SK-N-SH (cell line): Measurements from ENCODE around the gene RAB10. TPM values are rescaled to one million over a fixed set of nuclear protein-coding genes. Genes with fewer than 3 reads are reported as not detected.

Experiments used
- CTCF ChIA-PET: fragments of 300-600, 350-600 bp; formaldehyde crosslinking; extraction: SDS; loops from one replicate; lab custom pipeline; 2021; lab: Yijun Ruan, JAX
- POLR2A ChIA-PET: fragments of 350-600 bp; sonication (Branson Sonifier 250); formaldehyde crosslinking; extraction: SDS; loops from one replicate; lab custom pipeline; 2020; ENCODE audit warnings: antibody characterized with exemption, inconsistent platforms; lab: Yijun Ruan, JAX
- DNase-seq: peaks from one replicate; pipeline ENCODE4 v3.0.0; 2012
- H2AFZ ChIP-seq: fragments of 200-600 bp; sonication (generic); 2 replicates; pipeline ENCODE4 v1.8.1; 2016; ENCODE audit warnings: antibody characterized with exemption, mild to moderate bottlenecking, low read depth
- H3F3A ChIP-seq: fragments of 200-600 bp; sonication (generic); replicated peaks from 2 replicates; pipeline ENCODE3; 2016; ENCODE audit warnings: antibody characterized with exemption, mild to moderate bottlenecking; ENCODE audit not compliant: insufficient read depth
- H3K27ac ChIP-seq, 2 experiments: fragments of 200-500 bp in 1 of 2; fragments of 200-600 bp in 1 of 2; sonication (Bioruptor generic) in 1 of 2; sonication (generic), shearing (Covaris generic) in 1 of 2; 2 replicates each; pipeline versions ENCODE4 v1.5.1 to v1.6.1; 2014 to 2016; ENCODE audit warnings: low read depth in 2 of 2, inconsistent platforms in 1 of 2, low read length in 1 of 2, mild to moderate bottlenecking in 1 of 2, mixed read lengths in 1 of 2
- H3K27me3 ChIP-seq: fragments of 200-600 bp; sonication (generic), shearing (Covaris generic); 2 replicates; pipeline ENCODE4 v1.6.1; 2016; ENCODE audit warnings: mixed run types; ENCODE audit not compliant: insufficient read depth
- H3K36me3 ChIP-seq, 2 experiments: fragments of 200-500 bp in 1 of 2; fragments of 200-600 bp in 1 of 2; sonication (Bioruptor generic) in 1 of 2; sonication (generic) in 1 of 2; replicated peaks in 1 of 2; 2 replicates each; pipeline versions ENCODE3 to v1.5.1; 2014 to 2016; ENCODE audit warnings: low read length in 1 of 2, mild to moderate bottlenecking in 1 of 2; ENCODE audit not compliant: insufficient read depth in 2 of 2, control insufficient read depth in 1 of 2
- H3K4me1 ChIP-seq, 2 experiments: fragments of 200-500 bp in 1 of 2; fragments of 200-600 bp in 1 of 2; sonication (Bioruptor generic) in 1 of 2; sonication (generic), shearing (Covaris generic) in 1 of 2; 2 replicates each; pipeline versions ENCODE4 v1.5.1 to v1.6.1; 2014 to 2016; ENCODE audit warnings: low read depth in 1 of 2, low read length in 1 of 2, mixed run types in 1 of 2; ENCODE audit not compliant: insufficient read depth in 2 of 2, control insufficient read depth in 1 of 2
- H3K4me2 ChIP-seq: fragments of 200-600 bp; sonication (generic), shearing (Covaris generic); 2 replicates; pipeline ENCODE4 v1.6.1; 2017; ENCODE audit warnings: mixed run types
- H3K4me3 ChIP-seq, 2 experiments: fragments of 200-500 bp in 1 of 2; fragments of 200-600 bp in 1 of 2; sonication (Bioruptor generic) in 1 of 2; sonication (generic), shearing (Covaris generic) in 1 of 2; 2 replicates each; pipeline versions ENCODE4 v1.5.1 to v1.8.1; 2014 to 2016; ENCODE audit warnings: low read depth in 2 of 2, inconsistent platforms in 1 of 2, low read length in 1 of 2, mild to moderate bottlenecking in 1 of 2, mixed read lengths in 1 of 2, moderate library complexity in 1 of 2
- H3K79me2 ChIP-seq: fragments of 200-600 bp; sonication (generic); 2 replicates; pipeline ENCODE4 v1.8.1; 2017; ENCODE audit warnings: mild to moderate bottlenecking; ENCODE audit not compliant: insufficient read depth
- H3K9ac ChIP-seq: fragments of 200-600 bp; sonication (generic); 2 replicates; pipeline ENCODE4 v1.6.1; 2017; ENCODE audit warnings: mixed run types
- H3K9me2 ChIP-seq: fragments of 200-600 bp; sonication (generic); 2 replicates; pipeline ENCODE4 v1.6.1; 2017; ENCODE audit warnings: mixed run types
- H3K9me3 ChIP-seq: fragments of 200-600 bp; sonication (generic); 2 replicates; pipeline ENCODE4 v1.6.1; 2017; ENCODE audit warnings: mixed run types, mild to moderate bottlenecking, moderate library complexity
- H4K20me1 ChIP-seq: fragments of 200-600 bp; sonication (generic); 2 replicates; pipeline ENCODE4 v1.6.1; 2017; ENCODE audit warnings: mild to moderate bottlenecking, mixed run types; ENCODE audit not compliant: insufficient read depth
- JUND ChIP-seq: IDR thresholded peaks from 2 replicates; pipeline ENCODE4 v1.4.0; 2012
- MAX ChIP-seq: IDR thresholded peaks from 2 replicates; pipeline ENCODE4 v1.4.0; 2012; ENCODE audit warnings: low read depth
- MEF2A ChIP-seq: IDR thresholded peaks from 2 replicates; pipeline ENCODE4 v1.4.0; 2012; ENCODE audit warnings: low read depth, borderline replicate concordance
- NRF1 ChIP-seq: IDR thresholded peaks from 2 replicates; pipeline ENCODE4 v1.6.1; 2012; ENCODE audit warnings: low read depth, mild to moderate bottlenecking, low read length
- RAD21 ChIP-seq: IDR thresholded peaks from 2 replicates; pipeline ENCODE4 v1.6.1; 2012; ENCODE audit warnings: mild to moderate bottlenecking, low read length
- SIN3A ChIP-seq: IDR thresholded peaks from 2 replicates; pipeline ENCODE4 v1.6.1; 2012; ENCODE audit warnings: low read depth, mild to moderate bottlenecking, low read length, moderate library complexity, borderline replicate concordance
- WGBS: methylation state at CpG from one replicate; pipeline ENCODE4 v1.1.6; 2017; ENCODE audit warnings: low lambda C conversion rate; 5-methylcytosine and 5-hydroxymethylcytosine counted together
- polyA plus RNA-seq, 3 experiments: library from polyadenylated mRNA; depleted of rRNA; stranded (reverse); fragments of >200 nt; gene quantifications; 2 replicates each; pipeline ENCODE4 v1.2.3, GENCODE V29; 2012
- TF ChIP-seq, protein P1 (sequence below): fragments of 200-600 bp; sonication (generic); IDR thresholded peaks from 2 replicates; pipeline ENCODE4 v1.6.1; 2017; ENCODE audit warnings: antibody characterized with exemption, mild to moderate bottlenecking, moderate library complexity

Gene RAB10
- polyA plus RNA-seq, 1 of the 3 experiments (the other 2 are of a cell fraction) = 47.5 TPM

GRCh38 chr2:26034637-26034992 lies 731 bp downstream of the RAB10 start:
- Histone ChIP-seq H2AFZ (peak overlapping the region; percentile 64), H3K27me3 (no peaks in the 10 kb centered on the region), H3K9me3 (no peaks in the 10 kb centered on the region), H3F3A (peaks cover 8% of the 10 kb centered on the region), H3K4me3 (peak overlapping the region; percentile 82 to 90), H3K36me3 (peaks cover 0 to 14% of the 10 kb centered on the region in 2 experiments), H3K9me2 (no peaks in the 10 kb centered on the region), H3K4me2 (peak overlapping the region; percentile 86), H3K79me2 (peaks cover 64% of the 10 kb centered on the region), H3K9ac (peak overlapping the region; percentile 87), H3K27ac (peak overlapping the region; percentile 91 to 94), H3K4me1 (peaks cover 4 to 11% of the 10 kb centered on the region in 2 experiments; a peak in 3 of 4 replicates), H4K20me1 (peaks cover 52% of the 10 kb centered on the region)
- ChIA-PET POLR2A (interaction anchor here (0.6 to 2.3 kb wide), 5 partner anchors 14 to 261 kb away, joined by 3 to 11 read pairs (median 4); partner anchors contain the start of gene KIF3C), CTCF (interaction anchor here (0.8 to 4.3 kb wide), 7 partner anchors 9 to 182 kb away, joined by 3 to 23 read pairs (median 6); no protein-coding TSS in a partner anchor)
- WGBS = under 1% methylated on average over 18 of the region's 18 CpGs
- DNase-seq = peak; percentile 50
- TF ChIP-seq, protein P1, sequence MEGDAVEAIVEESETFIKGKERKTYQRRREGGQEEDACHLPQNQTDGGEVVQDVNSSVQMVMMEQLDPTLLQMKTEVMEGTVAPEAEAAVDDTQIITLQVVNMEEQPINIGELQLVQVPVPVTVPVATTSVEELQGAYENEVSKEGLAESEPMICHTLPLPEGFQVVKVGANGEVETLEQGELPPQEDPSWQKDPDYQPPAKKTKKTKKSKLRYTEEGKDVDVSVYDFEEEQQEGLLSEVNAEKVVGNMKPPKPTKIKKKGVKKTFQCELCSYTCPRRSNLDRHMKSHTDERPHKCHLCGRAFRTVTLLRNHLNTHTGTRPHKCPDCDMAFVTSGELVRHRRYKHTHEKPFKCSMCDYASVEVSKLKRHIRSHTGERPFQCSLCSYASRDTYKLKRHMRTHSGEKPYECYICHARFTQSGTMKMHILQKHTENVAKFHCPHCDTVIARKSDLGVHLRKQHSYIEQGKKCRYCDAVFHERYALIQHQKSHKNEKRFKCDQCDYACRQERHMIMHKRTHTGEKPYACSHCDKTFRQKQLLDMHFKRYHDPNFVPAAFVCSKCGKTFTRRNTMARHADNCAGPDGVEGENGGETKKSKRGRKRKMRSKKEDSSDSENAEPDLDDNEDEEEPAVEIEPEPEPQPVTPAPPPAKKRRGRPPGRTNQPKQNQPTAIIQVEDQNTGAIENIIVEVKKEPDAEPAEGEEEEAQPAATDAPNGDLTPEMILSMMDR = no peak
- TF ChIP-seq SIN3A = no peak
- no peak for TF ChIP-seq NRF1
- TF ChIP-seq JUND = no peak
- no peak for TF ChIP-seq MAX

DNA sequence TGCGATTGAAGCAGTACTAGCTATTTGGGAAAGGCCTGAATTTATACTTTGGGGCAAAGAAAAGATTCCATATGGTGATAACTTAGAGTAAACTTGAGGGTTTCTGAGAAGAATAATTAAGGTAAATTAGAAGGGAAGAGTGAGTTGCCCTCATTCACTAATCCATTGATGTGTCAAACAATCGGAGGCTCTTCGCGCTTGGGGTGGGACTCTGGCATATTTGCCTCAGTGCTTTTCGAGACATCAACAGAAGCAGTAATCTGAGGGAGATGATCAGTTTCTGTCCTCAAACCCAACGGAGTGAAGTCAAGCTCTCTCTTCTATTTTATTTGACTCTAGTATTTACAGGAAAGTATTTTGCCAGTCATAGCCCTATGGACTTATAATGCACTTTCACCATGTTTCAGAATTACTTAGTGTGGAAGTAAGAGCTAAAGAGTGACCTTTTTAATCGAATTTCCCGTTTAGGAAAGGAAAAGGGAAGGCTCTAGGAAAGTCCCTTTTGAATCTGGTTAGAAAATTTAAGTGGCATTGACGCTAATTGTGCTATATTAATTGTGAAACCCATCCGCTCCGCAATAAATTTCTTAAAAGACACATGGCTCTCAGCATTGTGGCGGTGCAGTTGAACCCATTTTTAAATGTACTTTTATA lies 1.3 kb downstream of the RAB10 start:
- no peak for TF ChIP-seq MEF2A
- no peak for TF ChIP-seq RAD21
- TF ChIP-seq SIN3A = peak; percentile 46; the same call in 1 of the 2 replicates
- no peaks in the 10 kb centered on the region for H3K27me3 ChIP-seq
- peak overlapping the region; percentile 86 for H3K4me2 ChIP-seq
- no peak overlapping the region for H2AFZ ChIP-seq
- H3K9ac ChIP-seq = peak overlapping the region; percentile 87
- peaks cover 70% of the 10 kb centered on the region for H3K79me2 ChIP-seq
- H3K4me1 ChIP-seq = peaks cover 4 to 11% of the 10 kb centered on the region in 2 experiments; a peak in 3 of 4 replicates
- peak; percentile 39 for DNase-seq
- ChIA-PET POLR2A (interaction anchor here (1.0 to 2.3 kb wide), 2 partner anchors 13 to 53 kb away, joined by 3 to 11 read pairs; partner anchors contain the start of gene KIF3C), CTCF (interaction anchor here (0.8 to 4.3 kb wide), 11 partner anchors 9 to 183 kb away, joined by 3 to 23 read pairs (median 4); no protein-coding TSS in a partner anchor)
- no peaks in the 10 kb centered on the region for H3K9me3 ChIP-seq
- H3F3A ChIP-seq = peaks cover 8% of the 10 kb centered on the region
- H3K36me3 ChIP-seq = peaks cover 0 to 15% of the 10 kb centered on the region in 2 experiments
- H3K27ac ChIP-seq = peak overlapping the region; percentile 91 to 94; a peak in 3 of 4 replicates
- H3K9me2 ChIP-seq = no peaks in the 10 kb centered on the region
- WGBS = 2% methylated on average over 12 of the region's 12 CpGs
- peaks cover 58% of the 10 kb centered on the region for H4K20me1 ChIP-seq
- peak overlapping the region; percentile 82 to 90 for H3K4me3 ChIP-seq
